GM13977 (cell line): Measurements from ENCODE around the gene NDUFC2.
"Not testable (repeated sequence)": the region's sequence is repeated elsewhere in the genome, so short reads cannot be mapped to it uniquely, and the experiment has no call there.

Experiments used
- DNase-seq: peaks from one replicate; pipeline ENCODE4 v3.0.0; 2012; ENCODE audit warnings: low spot score
- in situ Hi-C: fragments of 300-500 bp; cut with MboI; formaldehyde crosslinking; loops from one replicate; pipeline ENCODE4 v1.12.0; 2022; ENCODE audit warnings: low sequenced_read_pairs, low pct_unique_long_range_greater_than_20kb, mixed read lengths, inconsistent platforms; ENCODE audit not compliant: unreplicated experiment
- TF ChIP-seq, protein P1 (sequence below): IDR thresholded peaks from 2 replicates; pipeline ENCODE4 v1.5.1; 2012; ENCODE audit warnings: mild to moderate bottlenecking, control low read depth; ENCODE audit not compliant: insufficient read depth; ENCODE audit errors: extremely low read depth, missing control alignments

The NDUFC2 gene

GRCh38 chr11:78061921-78062311 lies 17.7 kb downstream of the NDUFC2 start:
- DNase-seq: no peak
- TF ChIP-seq, protein P1, sequence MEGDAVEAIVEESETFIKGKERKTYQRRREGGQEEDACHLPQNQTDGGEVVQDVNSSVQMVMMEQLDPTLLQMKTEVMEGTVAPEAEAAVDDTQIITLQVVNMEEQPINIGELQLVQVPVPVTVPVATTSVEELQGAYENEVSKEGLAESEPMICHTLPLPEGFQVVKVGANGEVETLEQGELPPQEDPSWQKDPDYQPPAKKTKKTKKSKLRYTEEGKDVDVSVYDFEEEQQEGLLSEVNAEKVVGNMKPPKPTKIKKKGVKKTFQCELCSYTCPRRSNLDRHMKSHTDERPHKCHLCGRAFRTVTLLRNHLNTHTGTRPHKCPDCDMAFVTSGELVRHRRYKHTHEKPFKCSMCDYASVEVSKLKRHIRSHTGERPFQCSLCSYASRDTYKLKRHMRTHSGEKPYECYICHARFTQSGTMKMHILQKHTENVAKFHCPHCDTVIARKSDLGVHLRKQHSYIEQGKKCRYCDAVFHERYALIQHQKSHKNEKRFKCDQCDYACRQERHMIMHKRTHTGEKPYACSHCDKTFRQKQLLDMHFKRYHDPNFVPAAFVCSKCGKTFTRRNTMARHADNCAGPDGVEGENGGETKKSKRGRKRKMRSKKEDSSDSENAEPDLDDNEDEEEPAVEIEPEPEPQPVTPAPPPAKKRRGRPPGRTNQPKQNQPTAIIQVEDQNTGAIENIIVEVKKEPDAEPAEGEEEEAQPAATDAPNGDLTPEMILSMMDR: no peak
- in situ Hi-C loops: no loop called here

DNA sequence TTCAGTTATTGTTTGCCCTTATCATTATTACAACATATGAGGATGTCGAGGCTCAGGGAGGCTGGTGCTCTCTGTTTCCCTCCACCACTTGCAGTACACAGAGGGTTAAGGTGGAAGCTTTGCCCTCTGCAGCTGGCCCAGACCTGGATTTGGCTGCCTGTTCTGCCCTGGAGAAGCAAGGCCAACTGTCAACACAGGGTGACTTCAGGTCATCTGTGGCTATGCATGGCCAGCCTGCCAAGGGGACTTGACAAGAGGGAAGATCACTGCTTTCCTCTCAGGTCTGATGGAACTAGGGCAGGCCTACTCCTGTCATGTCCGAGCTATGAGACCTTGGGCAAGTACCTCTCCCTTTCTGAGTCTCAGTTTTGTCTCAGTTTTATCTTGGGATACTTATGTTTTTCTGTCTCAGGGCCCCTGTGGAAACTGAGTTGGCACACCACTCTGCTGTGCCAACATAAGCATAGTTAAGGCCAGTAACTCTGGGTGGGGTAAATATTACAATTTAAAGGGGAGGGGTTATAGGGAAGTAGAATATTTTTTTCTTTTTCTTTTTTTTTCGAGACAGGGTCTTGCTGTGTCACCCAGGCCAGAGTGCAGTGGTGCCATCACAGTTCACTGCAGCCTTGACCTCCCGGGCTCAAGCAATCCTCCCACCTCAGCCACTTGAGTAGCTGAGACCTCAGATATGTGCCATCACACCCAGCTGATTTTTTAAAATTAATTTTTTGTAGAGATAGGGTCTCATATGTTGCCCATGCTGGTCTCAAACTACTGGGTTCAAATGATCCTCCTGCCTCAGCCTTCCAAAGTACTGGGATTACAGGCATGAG lies 18.4 kb downstream of the NDUFC2 start:
- in situ Hi-C loops: no loop called here
- TF ChIP-seq, protein P1: no peak
- DNase-seq: no peak

DNA sequence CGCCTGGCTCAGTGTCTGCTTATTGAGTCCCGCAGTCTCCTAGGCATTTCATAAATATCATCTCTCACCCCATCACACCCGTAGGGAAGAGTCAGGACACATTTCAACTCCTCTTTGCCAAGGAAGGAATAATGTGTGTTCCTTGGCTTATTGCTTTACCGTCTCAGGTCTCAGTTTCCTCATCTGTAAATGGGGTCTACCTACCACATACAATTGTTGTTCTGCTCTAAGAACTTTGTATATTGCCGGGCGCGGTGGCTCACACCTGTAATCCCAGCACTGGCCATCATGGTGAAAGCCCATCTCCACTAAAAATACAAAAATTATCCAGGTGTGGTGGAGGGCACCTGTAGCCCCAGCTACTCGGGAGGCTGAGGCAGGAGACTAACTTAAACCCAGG lies 19.1 kb downstream of the NDUFC2 start:
- TF ChIP-seq, protein P1: no peak
- DNase-seq: no peak
- in situ Hi-C loops: no loop called here

- DNase-seq, in situ Hi-C loops: not testable (repeated sequence)
Observed at GRCh38 chr11:78059749-78060328, 19.8 kb downstream of the NDUFC2 start.

- no peak for DNase-seq
- in situ Hi-C loops: no loop called here
- TF ChIP-seq, protein P1: no peak
Observed at GRCh38 chr11:78057462-78058055, 22.1 kb downstream of the NDUFC2 start.

DNA sequence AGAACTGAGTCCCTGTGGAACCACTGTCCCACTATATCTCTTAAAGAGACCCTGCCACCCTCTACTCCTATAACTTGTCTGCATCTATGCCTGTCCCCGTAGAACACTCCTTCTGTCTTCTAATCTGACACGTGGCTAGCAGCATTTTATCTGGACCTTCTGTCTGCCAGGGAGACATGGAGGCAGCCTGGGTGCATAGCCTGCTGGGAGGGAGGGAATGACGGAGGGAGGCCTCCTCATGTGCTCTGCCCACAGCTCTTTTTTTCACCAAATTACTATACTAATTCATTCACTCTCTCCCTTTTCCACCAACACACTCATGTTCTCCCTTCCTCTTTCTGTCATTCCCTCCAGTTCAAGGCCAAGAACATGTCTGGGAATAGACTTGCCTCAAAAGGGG lies 23.6 kb downstream of the NDUFC2 start:
- in situ Hi-C loops: no loop called here
- DNase-seq: no peak
- TF ChIP-seq, protein P1: no peak

GRCh38 chr11:78054971-78055370 lies 24.7 kb downstream of the NDUFC2 start:
- in situ Hi-C loops: no loop called here
- no peak for DNase-seq
- TF ChIP-seq, protein P1: no peak
